Measurements from ENCODE around the gene RND2. TPM values are rescaled to one million over a fixed set of nuclear protein-coding genes. Genes with fewer than 3 reads are reported as not detected.
A peak's percentile ranks its signal among the peaks of the same experiment; 100 is the strongest.

RND2 gene
- total and polyA plus RNA-seq, 2 of the 13 experiments (the other 11 are each of a cell fraction or from before 2014, with no cell fraction given), result 0.05 to 0.11 TPM

DNA sequence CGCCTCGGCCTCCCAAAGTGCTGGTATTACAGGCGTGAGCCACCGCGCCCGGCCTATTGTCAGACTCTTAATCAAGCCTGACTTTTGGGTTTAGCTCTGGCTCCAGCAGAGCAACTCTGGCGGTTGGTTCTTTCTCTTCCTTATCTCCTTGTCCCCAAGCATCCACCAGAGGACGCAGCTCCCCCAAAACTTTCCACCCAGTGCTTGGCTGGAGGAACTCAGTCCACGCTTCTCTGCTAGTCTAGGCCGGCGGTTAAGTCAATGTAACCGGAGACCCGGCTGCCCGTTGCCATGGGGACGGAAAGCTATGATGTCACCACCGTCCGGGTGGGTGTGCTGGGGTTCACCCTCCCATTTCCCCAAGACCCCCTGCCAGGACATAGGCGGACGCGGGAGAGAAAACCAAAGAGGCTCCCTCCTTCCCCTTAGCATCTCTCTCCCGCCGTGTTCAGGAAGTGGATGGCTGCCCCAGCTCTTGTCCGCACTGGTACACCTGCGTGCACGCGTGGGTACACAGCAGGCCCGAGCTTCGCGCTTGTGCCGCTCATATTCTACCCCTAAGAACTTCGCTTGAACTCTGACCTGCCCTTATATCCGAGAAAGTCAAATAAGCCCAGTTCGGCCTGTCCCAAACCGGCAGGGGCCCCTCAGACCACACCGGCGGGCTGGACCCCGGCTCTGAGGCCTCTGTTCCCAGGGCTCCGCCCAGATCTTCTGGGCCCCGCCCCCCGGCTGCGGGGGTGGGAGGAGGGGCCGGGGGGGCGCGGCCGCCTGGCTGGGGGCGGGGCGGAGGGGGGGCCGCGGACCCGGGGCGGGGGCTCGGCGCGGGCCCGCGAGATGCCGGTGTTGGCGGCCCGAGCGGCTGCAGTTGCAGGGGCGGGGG lies at the start of gene RND2 (continued):
- TF ChIP-seq, protein P1, sequence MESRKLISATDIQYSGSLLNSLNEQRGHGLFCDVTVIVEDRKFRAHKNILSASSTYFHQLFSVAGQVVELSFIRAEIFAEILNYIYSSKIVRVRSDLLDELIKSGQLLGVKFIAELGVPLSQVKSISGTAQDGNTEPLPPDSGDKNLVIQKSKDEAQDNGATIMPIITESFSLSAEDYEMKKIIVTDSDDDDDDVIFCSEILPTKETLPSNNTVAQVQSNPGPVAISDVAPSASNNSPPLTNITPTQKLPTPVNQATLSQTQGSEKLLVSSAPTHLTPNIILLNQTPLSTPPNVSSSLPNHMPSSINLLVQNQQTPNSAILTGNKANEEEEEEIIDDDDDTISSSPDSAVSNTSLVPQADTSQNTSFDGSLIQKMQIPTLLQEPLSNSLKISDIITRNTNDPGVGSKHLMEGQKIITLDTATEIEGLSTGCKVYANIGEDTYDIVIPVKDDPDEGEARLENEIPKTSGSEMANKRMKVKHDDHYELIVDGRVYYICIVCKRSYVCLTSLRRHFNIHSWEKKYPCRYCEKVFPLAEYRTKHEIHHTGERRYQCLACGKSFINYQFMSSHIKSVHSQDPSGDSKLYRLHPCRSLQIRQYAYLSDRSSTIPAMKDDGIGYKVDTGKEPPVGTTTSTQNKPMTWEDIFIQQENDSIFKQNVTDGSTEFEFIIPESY (CRISPR knock-in tag; IDR thresholded peaks at IDR 0.05), result peak; percentile 87
- TF ChIP-seq, protein P2, sequence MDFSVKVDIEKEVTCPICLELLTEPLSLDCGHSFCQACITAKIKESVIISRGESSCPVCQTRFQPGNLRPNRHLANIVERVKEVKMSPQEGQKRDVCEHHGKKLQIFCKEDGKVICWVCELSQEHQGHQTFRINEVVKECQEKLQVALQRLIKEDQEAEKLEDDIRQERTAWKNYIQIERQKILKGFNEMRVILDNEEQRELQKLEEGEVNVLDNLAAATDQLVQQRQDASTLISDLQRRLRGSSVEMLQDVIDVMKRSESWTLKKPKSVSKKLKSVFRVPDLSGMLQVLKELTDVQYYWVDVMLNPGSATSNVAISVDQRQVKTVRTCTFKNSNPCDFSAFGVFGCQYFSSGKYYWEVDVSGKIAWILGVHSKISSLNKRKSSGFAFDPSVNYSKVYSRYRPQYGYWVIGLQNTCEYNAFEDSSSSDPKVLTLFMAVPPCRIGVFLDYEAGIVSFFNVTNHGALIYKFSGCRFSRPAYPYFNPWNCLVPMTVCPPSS (IDR thresholded peaks at IDR 0.05), result no peak
- TF ChIP-seq ARHGAP35 (CRISPR knock-in tag; IDR thresholded peaks at IDR 0.05; ENCODE audit: borderline replicate concordance) (0 out of 2 replicates have a peak, but pooled peaks have one; percentile 77), ZNF776 (CRISPR knock-in tag; IDR thresholded peaks at IDR 0.05) (no peak), GLI4 (CRISPR knock-in tag; IDR thresholded peaks at IDR 0.05; ENCODE audit: borderline replicate concordance) (no peak), PRPF4 (IDR thresholded peaks at IDR 0.05; ENCODE audit: low read depth, low read length, poor library complexity, severe bottlenecking) (no peak), FOXA3 (CRISPR knock-in tag; IDR thresholded peaks at IDR 0.05) (peak; percentile 54; the same call in 1 of the 2 replicates), NFIB (CRISPR knock-in tag; IDR thresholded peaks at IDR 0.05; ENCODE audit: borderline replicate concordance) (no peak), KLF12 (CRISPR knock-in tag; IDR thresholded peaks at IDR 0.05; ENCODE audit: borderline replicate concordance) (no peak; the same call in 1 of the 2 replicates), RBM39 (IDR thresholded peaks at IDR 0.05; ENCODE audit: low read depth, low read length, poor library complexity, severe bottlenecking) (peak; percentile 83), HNF4G (IDR thresholded peaks at IDR 0.05; ENCODE audit: borderline replicate concordance, low read depth, low read length) (peak; percentile 37; the same call in 1 of the 2 replicates), HNF4G (CRISPR knock-in tag; IDR thresholded peaks at IDR 0.05; ENCODE audit: borderline replicate concordance, low read depth) (0 out of 2 replicates have a peak, but pooled peaks have one; percentile 36), ZZZ3 (CRISPR knock-in tag; IDR thresholded peaks at IDR 0.05; ENCODE audit: borderline replicate concordance) (no peak), ZNF317 (CRISPR knock-in tag; IDR thresholded peaks at IDR 0.05) (no peak), ZNF557 (CRISPR knock-in tag; IDR thresholded peaks at IDR 0.05) (no peak), SALL1 (CRISPR knock-in tag; IDR thresholded peaks at IDR 0.05) (peak; percentile 76)
- TF ChIP-seq, protein P3, sequence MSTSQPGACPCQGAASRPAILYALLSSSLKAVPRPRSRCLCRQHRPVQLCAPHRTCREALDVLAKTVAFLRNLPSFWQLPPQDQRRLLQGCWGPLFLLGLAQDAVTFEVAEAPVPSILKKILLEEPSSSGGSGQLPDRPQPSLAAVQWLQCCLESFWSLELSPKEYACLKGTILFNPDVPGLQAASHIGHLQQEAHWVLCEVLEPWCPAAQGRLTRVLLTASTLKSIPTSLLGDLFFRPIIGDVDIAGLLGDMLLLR (CRISPR knock-in tag; IDR thresholded peaks at IDR 0.05), result no peak
- TF ChIP-seq, protein P4, sequence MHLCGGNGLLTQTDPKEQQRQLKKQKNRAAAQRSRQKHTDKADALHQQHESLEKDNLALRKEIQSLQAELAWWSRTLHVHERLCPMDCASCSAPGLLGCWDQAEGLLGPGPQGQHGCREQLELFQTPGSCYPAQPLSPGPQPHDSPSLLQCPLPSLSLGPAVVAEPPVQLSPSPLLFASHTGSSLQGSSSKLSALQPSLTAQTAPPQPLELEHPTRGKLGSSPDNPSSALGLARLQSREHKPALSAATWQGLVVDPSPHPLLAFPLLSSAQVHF (CRISPR knock-in tag; IDR thresholded peaks at IDR 0.05), result no peak
- TF ChIP-seq, protein P5, sequence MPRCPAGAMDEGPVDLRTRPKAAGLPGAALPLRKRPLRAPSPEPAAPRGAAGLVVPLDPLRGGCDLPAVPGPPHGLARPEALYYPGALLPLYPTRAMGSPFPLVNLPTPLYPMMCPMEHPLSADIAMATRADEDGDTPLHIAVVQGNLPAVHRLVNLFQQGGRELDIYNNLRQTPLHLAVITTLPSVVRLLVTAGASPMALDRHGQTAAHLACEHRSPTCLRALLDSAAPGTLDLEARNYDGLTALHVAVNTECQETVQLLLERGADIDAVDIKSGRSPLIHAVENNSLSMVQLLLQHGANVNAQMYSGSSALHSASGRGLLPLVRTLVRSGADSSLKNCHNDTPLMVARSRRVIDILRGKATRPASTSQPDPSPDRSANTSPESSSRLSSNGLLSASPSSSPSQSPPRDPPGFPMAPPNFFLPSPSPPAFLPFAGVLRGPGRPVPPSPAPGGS (CRISPR knock-in tag; IDR thresholded peaks at IDR 0.05), result no peak; the same call in 1 of the 2 replicates

Measured in HepG2 (cell line).